Esophagus squamous epithelium (tissue), 4 donors: ENCODE measurements around the gene BCL2L1.

Source experiments
- POLR2A ChIP-seq, 4 donors: fragments of 450-650 bp; IDR thresholded peaks; one replicate each; pipeline ENCODE4 v1.6.1; 2017; ENCODE audit warnings: antibody characterized with exemption in 4 of 4, mild to moderate bottlenecking in 4 of 4, moderate library complexity in 3 of 4
- TF ChIP-seq, protein P1 (sequence below), 6 experiments: fragments of 450-650 bp in 4 of 6; fragments of 200-600 bp in 2 of 6; sonication (generic) in 2 of 6; IDR thresholded peaks; one replicate each; pipeline ENCODE4 v1.5.1; 2016 to 2019; ENCODE audit warnings: antibody characterized with exemption in 6 of 6, mild to moderate bottlenecking in 4 of 6, moderate library complexity in 4 of 6

DNA sequence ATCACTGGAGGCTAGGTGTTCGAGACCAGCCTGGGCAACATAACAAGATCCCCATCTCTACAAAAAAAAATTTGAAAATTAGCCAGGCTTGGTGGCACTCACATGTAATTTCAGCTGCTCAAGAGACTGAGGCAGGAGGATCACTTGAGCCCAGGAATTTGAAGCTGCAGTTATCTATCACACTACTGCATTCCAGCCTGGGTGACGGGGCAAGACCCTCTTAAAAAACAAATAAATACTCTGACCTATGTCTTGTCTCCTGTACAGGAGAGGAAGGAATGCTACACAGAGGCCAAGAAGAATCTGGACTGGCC is 59.2 kb downstream of the BCL2L1 start:
- TF ChIP-seq, protein P1, sequence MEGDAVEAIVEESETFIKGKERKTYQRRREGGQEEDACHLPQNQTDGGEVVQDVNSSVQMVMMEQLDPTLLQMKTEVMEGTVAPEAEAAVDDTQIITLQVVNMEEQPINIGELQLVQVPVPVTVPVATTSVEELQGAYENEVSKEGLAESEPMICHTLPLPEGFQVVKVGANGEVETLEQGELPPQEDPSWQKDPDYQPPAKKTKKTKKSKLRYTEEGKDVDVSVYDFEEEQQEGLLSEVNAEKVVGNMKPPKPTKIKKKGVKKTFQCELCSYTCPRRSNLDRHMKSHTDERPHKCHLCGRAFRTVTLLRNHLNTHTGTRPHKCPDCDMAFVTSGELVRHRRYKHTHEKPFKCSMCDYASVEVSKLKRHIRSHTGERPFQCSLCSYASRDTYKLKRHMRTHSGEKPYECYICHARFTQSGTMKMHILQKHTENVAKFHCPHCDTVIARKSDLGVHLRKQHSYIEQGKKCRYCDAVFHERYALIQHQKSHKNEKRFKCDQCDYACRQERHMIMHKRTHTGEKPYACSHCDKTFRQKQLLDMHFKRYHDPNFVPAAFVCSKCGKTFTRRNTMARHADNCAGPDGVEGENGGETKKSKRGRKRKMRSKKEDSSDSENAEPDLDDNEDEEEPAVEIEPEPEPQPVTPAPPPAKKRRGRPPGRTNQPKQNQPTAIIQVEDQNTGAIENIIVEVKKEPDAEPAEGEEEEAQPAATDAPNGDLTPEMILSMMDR (IDR thresholded peaks at IDR 0.05), result no peak
- no peak for TF ChIP-seq POLR2A (IDR thresholded peaks at IDR 0.05)
